HepG2 (cell line): Measurements from ENCODE around the gene RECQL5. TPM values are rescaled to one million over a fixed set of nuclear protein-coding genes. Genes with fewer than 3 reads are reported as not detected.

Source experiments
- FOXJ3 ChIP-seq: sonication (generic); formaldehyde crosslinking; IDR thresholded peaks from 2 replicates; pipeline ENCODE4 v1.4.0; 2020; ENCODE audit warnings: missing genetic modification reagents, mild to moderate bottlenecking, borderline replicate concordance
- HOXA3 ChIP-seq: sonication (generic); formaldehyde crosslinking; IDR thresholded peaks from 2 replicates; pipeline ENCODE4 v1.5.0; 2020; ENCODE audit warnings: missing genetic modification reagents
- IKZF1 ChIP-seq: fragments of 450-650 bp; IDR thresholded peaks from 2 replicates; pipeline ENCODE4 v1.7.1; 2016
- IRF9 ChIP-seq: sonication (generic); formaldehyde crosslinking; IDR thresholded peaks from 2 replicates; pipeline ENCODE4 v1.8.0; 2022; ENCODE audit warnings: missing genetic modification reagents, mild to moderate bottlenecking, borderline replicate concordance
- SRF ChIP-seq: IDR thresholded peaks from 2 replicates; pipeline ENCODE4 v1.6.1; 2011; ENCODE audit warnings: mild to moderate bottlenecking, low read depth, low read length, moderate library complexity
- TAF15 ChIP-seq: fragments of 200-400 bp; formaldehyde crosslinking; IDR thresholded peaks from one replicate; pipeline ENCODE4 v1.6.1; 2018; ENCODE audit warnings: mild to moderate bottlenecking, low read depth, low read length; ENCODE audit not compliant: poor library complexity, severe bottlenecking
- TBX2 ChIP-seq: sonication (generic); formaldehyde crosslinking; IDR thresholded peaks from 2 replicates; pipeline ENCODE4 v1.5.0; 2020; ENCODE audit warnings: missing genetic modification reagents, mild to moderate bottlenecking, borderline replicate concordance
- YEATS2 ChIP-seq: sonication (generic); formaldehyde crosslinking; IDR thresholded peaks from 2 replicates; pipeline ENCODE4 v1.4.0; 2020; ENCODE audit warnings: missing genetic modification reagents, borderline replicate concordance
- ZBTB3 ChIP-seq: sonication (generic); formaldehyde crosslinking; IDR thresholded peaks from 2 replicates; pipeline ENCODE4 v1.4.0; 2020; ENCODE audit warnings: low read depth, mild to moderate bottlenecking, moderate library complexity, missing genetic modification reagents, borderline replicate concordance
- ZNF234 ChIP-seq: sonication (generic); formaldehyde crosslinking; conservative IDR thresholded peaks from 2 replicates; pipeline ENCODE4 v1.5.1; 2020; ENCODE audit warnings: mild to moderate bottlenecking, missing genetic modification reagents
- ZNF274 ChIP-seq: sonication (generic); formaldehyde crosslinking; IDR thresholded peaks from 2 replicates; pipeline ENCODE4 v1.5.1; 2020; ENCODE audit warnings: mild to moderate bottlenecking, missing genetic modification reagents
- ZNF280B ChIP-seq: sonication (generic); formaldehyde crosslinking; IDR thresholded peaks from 2 replicates; pipeline ENCODE4 v1.5.0; 2020; ENCODE audit warnings: missing genetic modification reagents, mild to moderate bottlenecking, borderline replicate concordance
- ZNF430 ChIP-seq: sonication (generic); formaldehyde crosslinking; IDR thresholded peaks from 2 replicates; pipeline ENCODE4 v1.9.0; 2021; ENCODE audit warnings: mild to moderate bottlenecking, missing genetic modification reagents
- ZNF44 ChIP-seq: sonication (generic); formaldehyde crosslinking; IDR thresholded peaks from 2 replicates; pipeline ENCODE4 v1.5.1; 2020; ENCODE audit warnings: mild to moderate bottlenecking, missing genetic modification reagents
- ZSCAN9 ChIP-seq: IDR thresholded peaks from 2 replicates; pipeline ENCODE4 v1.6.1; 2016; ENCODE audit warnings: borderline replicate concordance
- polyA plus RNA-seq, 8 experiments: library from polyadenylated mRNA; depleted of rRNA in 3 of 8; stranded (reverse) in 7 of 8; unstranded in 1 of 8; fragments of >200 nt; fragmentation: Illumina TruSeq in 4 of 8; extraction: Trizol in 4 of 8; gene quantifications; 2 replicates each; pipeline versions ENCODE4 v1.2.1 to v1.2.3, GENCODE V29; 2011 to 2016; ENCODE audit warnings: low read depth in 4 of 8, missing spikeins in 1 of 8, mixed read lengths in 1 of 8; ENCODE audit not compliant: insufficient read depth in 1 of 8
- total RNA-seq, 5 experiments: library from RNA; depleted of rRNA; stranded (reverse); fragments of >200 nt; fragmentation: Illumina TruSeq; extraction: Trizol; gene quantifications; 2 replicates each; pipeline ENCODE4 v1.2.3, GENCODE V29; 2016; ENCODE audit warnings: low read depth in 1 of 5
- TF ChIP-seq, protein P1 (sequence below): sonication (generic); formaldehyde crosslinking; IDR thresholded peaks from 2 replicates; pipeline ENCODE4 v1.4.0; 2020; ENCODE audit warnings: missing genetic modification reagents
- TF ChIP-seq, protein P2 (sequence below): sonication (generic); formaldehyde crosslinking; IDR thresholded peaks from 2 replicates; pipeline ENCODE4 v1.8.1; 2023; ENCODE audit warnings: mild to moderate bottlenecking, moderate library complexity, missing genetic modification reagents
- TF ChIP-seq, protein P3 (sequence below): sonication (generic); formaldehyde crosslinking; IDR thresholded peaks from 2 replicates; pipeline ENCODE4 v1.5.1; 2020; ENCODE audit warnings: missing genetic modification reagents, mild to moderate bottlenecking, borderline replicate concordance
- TF ChIP-seq, protein P4 (sequence below): sonication (generic); formaldehyde crosslinking; IDR thresholded peaks from 2 replicates; pipeline ENCODE4 v1.4.0; 2020; ENCODE audit warnings: missing genetic modification reagents

Gene RECQL5
- total and polyA plus RNA-seq, 2 of the 13 experiments (the other 11 are each of a cell fraction or from before 2014, with no cell fraction given): 27.7 to 32.0 TPM

- no peak for TF ChIP-seq FOXJ3 (CRISPR knock-in tag)
- TF ChIP-seq, protein P1, sequence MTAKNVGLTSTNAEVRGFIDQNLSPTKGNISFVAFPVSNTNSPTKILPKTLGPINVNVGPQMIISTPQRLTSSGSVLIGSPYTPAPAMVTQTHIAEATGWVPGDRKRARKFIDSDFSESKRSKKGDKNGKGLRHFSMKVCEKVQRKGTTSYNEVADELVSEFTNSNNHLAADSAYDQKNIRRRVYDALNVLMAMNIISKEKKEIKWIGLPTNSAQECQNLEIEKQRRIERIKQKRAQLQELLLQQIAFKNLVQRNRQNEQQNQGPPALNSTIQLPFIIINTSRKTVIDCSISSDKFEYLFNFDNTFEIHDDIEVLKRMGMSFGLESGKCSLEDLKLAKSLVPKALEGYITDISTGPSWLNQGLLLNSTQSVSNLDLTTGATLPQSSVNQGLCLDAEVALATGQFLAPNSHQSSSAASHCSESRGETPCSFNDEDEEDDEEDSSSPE (CRISPR knock-in tag): no peak
- no peak for TF ChIP-seq SRF
- peak; percentile 59; the same call in 1 of the 2 replicates for TF ChIP-seq YEATS2 (CRISPR knock-in tag)
- no peak; the same call in 1 of the 2 replicates for TF ChIP-seq TBX2
- no peak for TF ChIP-seq ZBTB3 (CRISPR knock-in tag)
- 0 out of 2 replicates have a peak, but pooled peaks have one; percentile 63 for TF ChIP-seq IRF9 (CRISPR knock-in tag)
- TF ChIP-seq, protein P2, sequence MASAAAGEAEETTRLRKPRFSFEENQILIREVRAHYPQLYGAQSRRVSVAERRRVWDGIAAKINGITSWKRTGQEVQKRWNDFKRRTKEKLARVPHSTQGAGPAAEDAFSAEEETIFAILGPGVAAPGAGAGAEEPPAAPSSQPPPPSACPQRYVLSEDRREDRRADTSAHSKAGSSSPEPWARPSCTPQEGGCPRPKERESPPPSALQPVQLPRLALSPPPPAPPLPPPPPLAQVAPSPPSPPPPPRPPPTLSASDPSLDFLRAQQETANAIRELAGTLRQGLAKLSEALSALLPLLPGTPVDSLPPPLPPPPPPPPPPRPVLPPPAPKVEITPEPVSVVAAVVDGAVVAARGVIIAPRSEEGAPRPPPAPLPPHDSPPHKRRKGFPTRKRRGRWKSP (CRISPR knock-in tag): no peak
- TF ChIP-seq ZSCAN9 (CRISPR knock-in tag): no peak
- TF ChIP-seq TAF15: no peak
- 0 out of 2 replicates have a peak, but pooled peaks have one; percentile 28 for TF ChIP-seq ZNF44 (CRISPR knock-in tag)
- TF ChIP-seq, protein P3, sequence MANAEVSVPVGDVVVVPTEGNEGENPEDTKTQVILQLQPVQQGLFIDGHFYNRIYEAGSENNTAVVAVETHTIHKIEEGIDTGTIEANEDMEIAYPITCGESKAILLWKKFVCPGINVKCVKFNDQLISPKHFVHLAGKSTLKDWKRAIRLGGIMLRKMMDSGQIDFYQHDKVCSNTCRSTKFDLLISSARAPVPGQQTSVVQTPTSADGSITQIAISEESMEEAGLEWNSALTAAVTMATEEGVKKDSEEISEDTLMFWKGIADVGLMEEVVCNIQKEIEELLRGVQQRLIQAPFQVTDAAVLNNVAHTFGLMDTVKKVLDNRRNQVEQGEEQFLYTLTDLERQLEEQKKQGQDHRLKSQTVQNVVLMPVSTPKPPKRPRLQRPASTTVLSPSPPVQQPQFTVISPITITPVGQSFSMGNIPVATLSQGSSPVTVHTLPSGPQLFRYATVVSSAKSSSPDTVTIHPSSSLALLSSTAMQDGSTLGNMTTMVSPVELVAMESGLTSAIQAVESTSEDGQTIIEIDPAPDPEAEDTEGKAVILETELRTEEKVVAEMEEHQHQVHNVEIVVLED (CRISPR knock-in tag): 0 out of 2 replicates have a peak, but pooled peaks have one; percentile 40
- TF ChIP-seq ZNF280B (CRISPR knock-in tag): 0 out of 2 replicates have a peak, but pooled peaks have one; percentile 32
- TF ChIP-seq ZNF430 (CRISPR knock-in tag): no peak
- no peak for TF ChIP-seq ZNF234
- no peak for TF ChIP-seq IKZF1
- no peak for TF ChIP-seq HOXA3 (CRISPR knock-in tag)
- TF ChIP-seq, protein P4, sequence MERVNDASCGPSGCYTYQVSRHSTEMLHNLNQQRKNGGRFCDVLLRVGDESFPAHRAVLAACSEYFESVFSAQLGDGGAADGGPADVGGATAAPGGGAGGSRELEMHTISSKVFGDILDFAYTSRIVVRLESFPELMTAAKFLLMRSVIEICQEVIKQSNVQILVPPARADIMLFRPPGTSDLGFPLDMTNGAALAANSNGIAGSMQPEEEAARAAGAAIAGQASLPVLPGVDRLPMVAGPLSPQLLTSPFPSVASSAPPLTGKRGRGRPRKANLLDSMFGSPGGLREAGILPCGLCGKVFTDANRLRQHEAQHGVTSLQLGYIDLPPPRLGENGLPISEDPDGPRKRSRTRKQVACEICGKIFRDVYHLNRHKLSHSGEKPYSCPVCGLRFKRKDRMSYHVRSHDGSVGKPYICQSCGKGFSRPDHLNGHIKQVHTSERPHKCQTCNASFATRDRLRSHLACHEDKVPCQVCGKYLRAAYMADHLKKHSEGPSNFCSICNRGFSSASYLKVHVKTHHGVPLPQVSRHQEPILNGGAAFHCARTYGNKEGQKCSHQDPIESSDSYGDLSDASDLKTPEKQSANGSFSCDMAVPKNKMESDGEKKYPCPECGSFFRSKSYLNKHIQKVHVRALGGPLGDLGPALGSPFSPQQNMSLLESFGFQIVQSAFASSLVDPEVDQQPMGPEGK (CRISPR knock-in tag): no peak; the same call in 1 of the 2 replicates
- TF ChIP-seq ZNF274: peak; percentile 59; the same call in 1 of the 2 replicates
Measured at GRCh38 chr17:75601057-75601987, 65.6 kb downstream of the RECQL5 start (continued).
